SK-N-SH treated with all-trans-retinoic acid at 6 μM for 48 hours (cell line): ENCODE data around the gene GAS2L3.

Experiments
- ATAC-seq: fragments of 200-7000 bp; cut with Tn5 transposase; 3 replicates; pipeline ENCODE4 v1.9.1; 2020; ENCODE audit warnings: mild to moderate bottlenecking, moderate library complexity
- BACH2 ChIP-seq: fragments of 250-450 bp; sonication (Bioruptor Pico); IDR thresholded peaks from 2 replicates; pipeline ENCODE4 v1.9.0; 2021; ENCODE audit warnings: mild to moderate bottlenecking, borderline replicate concordance
- CREB5 ChIP-seq: fragments of 250-450 bp; sonication (Bioruptor Pico); IDR thresholded peaks from 2 replicates; pipeline ENCODE4 v1.5.1; 2020; ENCODE audit warnings: low read depth, mild to moderate bottlenecking, moderate library complexity
- CSDC2 ChIP-seq: fragments of 250-450 bp; sonication (Bioruptor Pico); IDR thresholded peaks from 2 replicates; pipeline ENCODE4 v1.5.0; 2020; ENCODE audit warnings: mild to moderate bottlenecking, moderate library complexity
- CSRNP3 ChIP-seq: fragments of 250-450 bp; sonication (Bioruptor Pico); IDR thresholded peaks from 2 replicates; pipeline ENCODE4 v1.5.1; 2021; ENCODE audit warnings: mild to moderate bottlenecking, moderate library complexity
- ESRRG ChIP-seq: fragments of 250-450 bp; sonication (Bioruptor Pico); IDR thresholded peaks from 2 replicates; pipeline ENCODE4 v1.6.1; 2021; ENCODE audit warnings: mild to moderate bottlenecking
- GLIS3 ChIP-seq: fragments of 250-450 bp; sonication (Bioruptor Pico); IDR thresholded peaks from 2 replicates; pipeline ENCODE4 v1.5.0; 2020; ENCODE audit warnings: mild to moderate bottlenecking, moderate library complexity
- ISL1 ChIP-seq: fragments of 250-450 bp; sonication (Bioruptor Pico); IDR thresholded peaks from 2 replicates; pipeline ENCODE4 v2.1.2; 2022; ENCODE audit warnings: mild to moderate bottlenecking, moderate library complexity
- OSR1 ChIP-seq: fragments of 250-450 bp; sonication (Bioruptor Pico); IDR thresholded peaks from 2 replicates; pipeline ENCODE4 v1.8.0; 2022; ENCODE audit warnings: moderate library complexity, mild to moderate bottlenecking, inconsistent platforms
- PATZ1 ChIP-seq: fragments of 250-450 bp; sonication (Bioruptor Pico); IDR thresholded peaks from 2 replicates; pipeline ENCODE4 v1.8.0; 2020; ENCODE audit warnings: mild to moderate bottlenecking, moderate library complexity, borderline replicate concordance
- POU6F1 ChIP-seq: fragments of 250-450 bp; sonication (Bioruptor Pico); IDR thresholded peaks from 2 replicates; pipeline ENCODE4 v1.8.0; 2021; ENCODE audit warnings: low read depth, mild to moderate bottlenecking, moderate library complexity, borderline replicate concordance
- PPARA ChIP-seq: fragments of 250-450 bp; sonication (Bioruptor Pico); IDR thresholded peaks from 2 replicates; pipeline ENCODE4 v1.5.0; 2020; ENCODE audit warnings: mild to moderate bottlenecking, borderline replicate concordance
- RARB ChIP-seq: fragments of 250-450 bp; sonication (Bioruptor Pico); IDR thresholded peaks from 2 replicates; pipeline ENCODE4 v1.8.0; 2021; ENCODE audit warnings: mild to moderate bottlenecking, moderate library complexity
- SNAI2 ChIP-seq: fragments of 250-450 bp; sonication (Bioruptor Pico); IDR thresholded peaks from 2 replicates; pipeline ENCODE4 v1.5.0; 2020; ENCODE audit warnings: mild to moderate bottlenecking, moderate library complexity
- TCF4 ChIP-seq: fragments of 250-450 bp; sonication (Bioruptor Pico); IDR thresholded peaks from 2 replicates; pipeline ENCODE4 v1.8.0; 2021; ENCODE audit warnings: mild to moderate bottlenecking, moderate library complexity, borderline replicate concordance
- TOX ChIP-seq: fragments of 250-450 bp; sonication (Bioruptor Pico); IDR thresholded peaks from 2 replicates; pipeline ENCODE4 v1.8.0; 2021; ENCODE audit warnings: mild to moderate bottlenecking, moderate library complexity, borderline replicate concordance
- TSHZ2 ChIP-seq: fragments of 250-450 bp; sonication (Bioruptor Pico); IDR thresholded peaks from 2 replicates; pipeline ENCODE4 v1.5.0; 2020; ENCODE audit warnings: mild to moderate bottlenecking, moderate library complexity
- ZC3H10 ChIP-seq: fragments of 250-450 bp; sonication (Bioruptor Pico); IDR thresholded peaks from 2 replicates; pipeline ENCODE4 v1.5.1; 2021; ENCODE audit warnings: mild to moderate bottlenecking, moderate library complexity
- ZFP3 ChIP-seq: fragments of 250-450 bp; sonication (Bioruptor Pico); IDR thresholded peaks from 2 replicates; pipeline ENCODE4 v1.5.0; 2020; ENCODE audit warnings: mild to moderate bottlenecking, moderate library complexity
- ZFP30 ChIP-seq: fragments of 450-650 bp; formaldehyde crosslinking; IDR thresholded peaks from 2 replicates; pipeline ENCODE4 v1.5.0; 2022; ENCODE audit warnings: mild to moderate bottlenecking, moderate library complexity
- ZNF565 ChIP-seq: fragments of 450-650 bp; formaldehyde crosslinking; conservative IDR thresholded peaks from 2 replicates; pipeline ENCODE4 v1.5.0; 2020; ENCODE audit warnings: low read depth, mild to moderate bottlenecking, moderate library complexity
- ZNF70 ChIP-seq: fragments of 450-650 bp; formaldehyde crosslinking; IDR thresholded peaks from 2 replicates; pipeline ENCODE4 v1.5.0; 2020; ENCODE audit warnings: mild to moderate bottlenecking, moderate library complexity
- ZNF8 ChIP-seq: fragments of 450-650 bp; formaldehyde crosslinking; IDR thresholded peaks from 2 replicates; pipeline ENCODE4 v1.5.0; 2020; ENCODE audit warnings: mild to moderate bottlenecking, moderate library complexity

GAS2L3 gene

GRCh38 chr12:100534625-100535227 is 38.8 kb upstream of the GAS2L3 start:
- TF ChIP-seq TOX (CRISPR knock-in tag) (no peak), CSRNP3 (CRISPR knock-in tag) (no peak), PATZ1 (CRISPR knock-in tag) (no peak), CSDC2 (no peak), BACH2 (CRISPR knock-in tag) (no peak), ZNF70 (no peak), GLIS3 (CRISPR knock-in tag) (no peak), ZC3H10 (CRISPR knock-in tag) (no peak), OSR1 (CRISPR knock-in tag) (no peak), TCF4 (CRISPR knock-in tag) (no peak), ZNF8 (CRISPR knock-in tag) (no peak), ZFP30 (CRISPR knock-in tag) (no peak), CREB5 (no peak), SNAI2 (CRISPR knock-in tag) (no peak), ISL1 (no peak), TSHZ2 (CRISPR knock-in tag) (no peak), ESRRG (no peak), ZFP3 (CRISPR knock-in tag) (no peak), RARB (CRISPR knock-in tag) (no peak)

GRCh38 chr12:100539202-100539601 is 34.3 kb upstream of the GAS2L3 start:
- ATAC-seq, result peak; percentile 72
- TF ChIP-seq SNAI2 (CRISPR knock-in tag) (no peak), CSDC2 (no peak), BACH2 (CRISPR knock-in tag) (no peak), ISL1 (no peak), RARB (CRISPR knock-in tag) (no peak)

More at GRCh38 chr12:100534625-100535227, 38.8 kb upstream of the GAS2L3 start:
- ATAC-seq, result no peak

- no peak for ATAC-seq
- TF ChIP-seq SNAI2 (CRISPR knock-in tag), result no peak
- no peak for TF ChIP-seq ESRRG
- TF ChIP-seq ZNF565 (CRISPR knock-in tag), result no peak
- no peak for TF ChIP-seq PPARA
- TF ChIP-seq POU6F1 (CRISPR knock-in tag), result no peak
- TF ChIP-seq RARB (CRISPR knock-in tag), result no peak
These were observed 29.3 kb upstream of the GAS2L3 start for GRCh38 chr12:100544165-100544564.
